ENCODE results near the gene DCLRE1C. TPM values are rescaled to one million over a fixed set of nuclear protein-coding genes. Genes with fewer than 3 reads are reported as not detected.
"Not testable (repeated sequence)": the region's sequence is repeated elsewhere in the genome, so short reads cannot be mapped to it uniquely, and the experiment has no call there.

The DCLRE1C gene
- total RNA-seq, 1 donor from 2014 or later = 15.5 TPM

GRCh38 chr10:14864871-14865270 lies 89.0 kb downstream of the DCLRE1C start:
- H3K4me3 Mint-ChIP-seq = not testable (repeated sequence)

GRCh38 chr10:14864466-14864865 lies 89.4 kb downstream of the DCLRE1C start:
- H3K4me1 Mint-ChIP-seq (ENCODE audit: low read depth); H3K27ac Mint-ChIP-seq; H3K9me3 Mint-ChIP-seq; H3K27me3 Mint-ChIP-seq (ENCODE audit: insufficient read depth); intact Hi-C loops (cut with micrococcal nuclease); H3K4me3 Mint-ChIP-seq; DNase-seq (ENCODE audit: low spot score): not testable (repeated sequence)
- H3K36me3 Mint-ChIP-seq (ENCODE audit: low read depth) = peaks cover 18% of the 10 kb centered on the region

More at GRCh38 chr10:14864871-14865270, 89.0 kb downstream of the DCLRE1C start:
- H3K27ac Mint-ChIP-seq; DNase-seq (ENCODE audit: low spot score); H3K9me3 Mint-ChIP-seq; H3K4me1 Mint-ChIP-seq (ENCODE audit: low read depth); intact Hi-C loops (cut with micrococcal nuclease); H3K27me3 Mint-ChIP-seq (ENCODE audit: insufficient read depth): not testable (repeated sequence)
- peaks cover 21% of the 10 kb centered on the region for H3K36me3 Mint-ChIP-seq (ENCODE audit: low read depth)

GRCh38 chr10:14860791-14861190 lies 93.1 kb downstream of the DCLRE1C start:
- DNase-seq (ENCODE audit: low spot score) = no peak
- intact Hi-C loops (cut with micrococcal nuclease) = no loop called here
- H3K4me3 Mint-ChIP-seq = no peak overlapping the region
- H3K4me1 Mint-ChIP-seq (ENCODE audit: low read depth) = no peaks in the 10 kb centered on the region
- H3K27ac Mint-ChIP-seq = peak overlapping the region; percentile 46
- H3K27me3 Mint-ChIP-seq (ENCODE audit: insufficient read depth) = no peaks in the 10 kb centered on the region
- no peaks in the 10 kb centered on the region for H3K9me3 Mint-ChIP-seq
- H3K36me3 Mint-ChIP-seq (ENCODE audit: low read depth) = peaks cover 24% of the 10 kb centered on the region

- H3K36me3 Mint-ChIP-seq (ENCODE audit: low read depth) = peaks cover 25% of the 10 kb centered on the region
- DNase-seq (ENCODE audit: low spot score) = no peak
- H3K9me3 Mint-ChIP-seq = no peaks in the 10 kb centered on the region
- intact Hi-C loops (cut with micrococcal nuclease) = no loop called here
- no peak overlapping the region for H3K27ac Mint-ChIP-seq
- no peaks in the 10 kb centered on the region for H3K4me1 Mint-ChIP-seq (ENCODE audit: low read depth)
- no peaks in the 10 kb centered on the region for H3K27me3 Mint-ChIP-seq (ENCODE audit: insufficient read depth)
- no peak overlapping the region for H3K4me3 Mint-ChIP-seq
These were observed 94.1 kb downstream of the DCLRE1C start for GRCh38 chr10:14859775-14860174.

- Mint-ChIP-seq H3K27ac (no peak overlapping the region), H3K36me3 (ENCODE audit: low read depth) (peaks cover 28% of the 10 kb centered on the region), H3K4me3 (no peak overlapping the region), H3K9me3 (no peaks in the 10 kb centered on the region), H3K27me3 (ENCODE audit: insufficient read depth) (no peaks in the 10 kb centered on the region), H3K4me1 (ENCODE audit: low read depth) (no peaks in the 10 kb centered on the region)
- intact Hi-C loops (cut with micrococcal nuclease) = no loop called here
- no peak for DNase-seq (ENCODE audit: low spot score)
These were observed 94.9 kb downstream of the DCLRE1C start for GRCh38 chr10:14859043-14859442.

GRCh38 chr10:14858338-14858960 lies 95.4 kb downstream of the DCLRE1C start:
- Mint-ChIP-seq H3K27ac (no peak overlapping the region), H3K27me3 (ENCODE audit: insufficient read depth) (no peaks in the 10 kb centered on the region)

GRCh38 chr10:14855453-14855852 lies 98.4 kb downstream of the DCLRE1C start:
- H3K27me3 Mint-ChIP-seq (ENCODE audit: insufficient read depth) = no peaks in the 10 kb centered on the region
- H3K4me3 Mint-ChIP-seq = no peak overlapping the region
- intact Hi-C loops (cut with micrococcal nuclease) = no loop called here
- H3K27ac Mint-ChIP-seq = no peak overlapping the region
- DNase-seq (ENCODE audit: low spot score) = no peak
- H3K36me3 Mint-ChIP-seq (ENCODE audit: low read depth) = peaks cover 31% of the 10 kb centered on the region
- no peaks in the 10 kb centered on the region for H3K9me3 Mint-ChIP-seq
- no peaks in the 10 kb centered on the region for H3K4me1 Mint-ChIP-seq (ENCODE audit: low read depth)

More at GRCh38 chr10:14858338-14858960, 95.4 kb downstream of the DCLRE1C start:
- Mint-ChIP-seq H3K9me3 (no peaks in the 10 kb centered on the region), H3K36me3 (ENCODE audit: low read depth) (peaks cover 25% of the 10 kb centered on the region), H3K4me3 (no peak overlapping the region), H3K4me1 (ENCODE audit: low read depth) (no peaks in the 10 kb centered on the region)
- intact Hi-C loops (cut with micrococcal nuclease) = no loop called here
- no peak for DNase-seq (ENCODE audit: low spot score)

- intact Hi-C loops (cut with micrococcal nuclease) = no loop called here
- Mint-ChIP-seq H3K36me3 (ENCODE audit: low read depth) (peaks cover 33% of the 10 kb centered on the region), H3K4me3 (no peak overlapping the region), H3K4me1 (ENCODE audit: low read depth) (no peaks in the 10 kb centered on the region), H3K9me3 (no peaks in the 10 kb centered on the region), H3K27me3 (ENCODE audit: insufficient read depth) (no peaks in the 10 kb centered on the region), H3K27ac (no peak overlapping the region)
- DNase-seq (ENCODE audit: low spot score) = no peak
These were observed 101.7 kb downstream of the DCLRE1C start for GRCh38 chr10:14852236-14852635.

Other genes starting within 250 kb of the DCLRE1C start
- gene FAM107B, start 179.2 kb downstream of the DCLRE1C start, total RNA-seq = 156 and 167 TPM in 2 replicates
- 0.47 and 0.93 TPM in 2 replicates for gene CDNF, start 116.1 kb downstream of the DCLRE1C start, total RNA-seq
- 36.6 and 38.0 TPM in 2 replicates for gene HSPA14, start 115.8 kb downstream of the DCLRE1C start, total RNA-seq
- 26.7 and 29.6 TPM in 2 replicates for gene MSANTD7, start 115.8 kb downstream of the DCLRE1C start, total RNA-seq
- gene SUV39H2, start 75.2 kb downstream of the DCLRE1C start, total RNA-seq = 43.3 and 51.7 TPM in 2 replicates
- gene MEIG1, start 5.3 kb upstream of the DCLRE1C start, total RNA-seq = 0.44 TPM in 1 of 2 replicates, not detected in the other
- 0.44 and 0.88 TPM in 2 replicates for gene OLAH, start 89.8 kb upstream of the DCLRE1C start, total RNA-seq
- 2.3 and 2.7 TPM in 2 replicates for gene ACBD7, start 134.7 kb upstream of the DCLRE1C start, total RNA-seq
- gene RPP38, start 143.3 kb upstream of the DCLRE1C start, total RNA-seq = 19.6 and 24.8 TPM in 2 replicates
- 9.4 and 9.8 TPM in 2 replicates for gene NMT2, start 214.6 kb upstream of the DCLRE1C start, total RNA-seq

All from activated T-helper 1 cell treated with anti-CD3 and anti-CD28 coated beads, Interleukin-12 subunit alpha, Interleukin-12 subunit beta, Interleukin-2, Interleukin-4 antibody, amounts not matched to agents 30 ng/mL and 10 ng/mL and 1 ng/mL, durations not matched to agents 14 hours and 24 hours and 36 hours (primary cell).